Left hindlimb (tissue), 1 donor: ENCODE measurements around the gene MOB1B.
"Not testable (repeated sequence)": the region's sequence is repeated elsewhere in the genome, so short reads cannot be mapped to it uniquely, and the experiment has no call there.

Experiments used
- DNase-seq: peaks from one replicate; pipeline ENCODE4 v3.0.0-alpha.2; 2018

The MOB1B gene

GRCh38 chr4:70901984-70902576 lies at the start of gene MOB1B:
MOB1B (plus strand) TSS chr4:70902369; CDS start chr4:70902537, 168 bp downstream.
- peak; percentile 96 for DNase-seq

DNA sequence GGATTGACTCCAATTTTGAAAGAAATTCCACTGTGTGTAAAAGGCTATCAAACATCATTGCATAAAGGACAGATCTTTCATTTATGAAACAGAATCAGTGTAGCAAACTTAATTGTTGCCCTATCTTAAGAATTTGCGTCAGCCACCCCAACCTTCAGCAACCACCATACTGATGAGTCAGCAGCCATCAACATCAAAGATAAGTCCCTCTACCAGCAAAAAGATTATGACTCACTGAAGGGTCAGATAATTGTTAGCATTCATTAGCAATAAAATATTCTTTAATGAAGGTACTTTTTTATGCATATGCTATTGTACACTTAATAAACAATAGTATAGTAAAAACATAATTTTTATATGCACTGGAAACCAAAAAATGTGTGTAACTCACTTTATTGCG lies 46.7 kb upstream of the MOB1B start:
- no peak for DNase-seq

DNA sequence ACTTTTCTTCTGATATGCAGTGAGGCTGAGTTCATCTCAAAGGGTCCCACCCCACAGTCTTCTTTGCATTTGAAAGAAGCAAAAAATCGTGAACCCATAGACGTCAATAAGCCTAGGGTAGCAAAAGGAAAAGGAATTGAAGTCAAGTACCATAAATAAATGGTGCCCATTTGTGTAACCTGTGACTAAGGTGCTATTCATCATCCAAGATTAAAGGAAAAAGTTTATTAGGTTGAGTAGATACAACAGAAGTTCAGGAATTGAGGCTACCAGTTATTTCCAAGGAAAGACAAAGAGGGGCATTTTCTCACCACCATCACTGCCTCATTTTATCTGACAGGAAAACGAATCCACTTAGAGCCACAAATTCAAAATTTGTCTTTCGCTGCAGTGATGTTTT lies 43.7 kb upstream of the MOB1B start:
- DNase-seq, result no peak

DNA sequence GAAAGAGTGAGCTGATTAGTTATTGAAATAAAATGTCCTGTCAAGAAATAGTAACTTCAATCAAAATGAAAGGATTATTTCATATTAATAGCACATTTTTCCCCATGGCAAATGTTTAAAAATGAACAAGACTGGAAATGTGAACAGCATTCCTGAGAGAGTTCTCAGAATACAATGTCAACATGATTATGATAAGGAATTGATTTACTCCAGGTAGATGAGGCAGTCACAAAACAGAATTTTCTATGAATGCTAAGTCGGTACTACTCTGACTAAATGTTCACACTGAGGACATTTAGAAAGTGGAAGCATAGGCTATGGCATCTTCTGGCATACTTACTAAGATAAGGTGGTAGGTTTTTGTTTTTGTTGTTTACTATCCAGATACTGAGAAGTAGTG lies 43.1 kb upstream of the MOB1B start:
- no peak for DNase-seq

GRCh38 chr4:70863099-70863790 lies 38.9 kb upstream of the MOB1B start:
- no peak for DNase-seq

GRCh38 chr4:70868778-70869177 lies 33.4 kb upstream of the MOB1B start:
- no peak for DNase-seq

DNA sequence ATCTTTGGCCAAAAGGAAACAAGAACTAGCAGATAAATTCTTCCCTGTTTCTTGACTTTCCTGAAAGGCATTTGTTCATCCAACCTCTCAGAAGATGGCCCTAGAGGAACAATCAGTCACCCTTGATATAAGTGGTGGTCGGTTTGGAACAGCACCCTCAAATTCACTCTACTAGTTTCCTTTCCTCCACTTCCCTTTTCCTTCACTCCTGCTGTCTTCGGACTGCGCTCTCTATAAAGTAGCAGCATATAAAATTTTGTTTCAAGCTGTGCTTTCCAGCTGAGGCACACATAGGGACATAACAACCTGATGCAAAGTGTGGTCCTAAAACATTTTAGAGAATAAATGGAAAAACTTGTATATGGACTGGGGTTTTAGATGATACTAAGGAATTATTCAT lies 29.0 kb upstream of the MOB1B start:
- no peak for DNase-seq

DNA sequence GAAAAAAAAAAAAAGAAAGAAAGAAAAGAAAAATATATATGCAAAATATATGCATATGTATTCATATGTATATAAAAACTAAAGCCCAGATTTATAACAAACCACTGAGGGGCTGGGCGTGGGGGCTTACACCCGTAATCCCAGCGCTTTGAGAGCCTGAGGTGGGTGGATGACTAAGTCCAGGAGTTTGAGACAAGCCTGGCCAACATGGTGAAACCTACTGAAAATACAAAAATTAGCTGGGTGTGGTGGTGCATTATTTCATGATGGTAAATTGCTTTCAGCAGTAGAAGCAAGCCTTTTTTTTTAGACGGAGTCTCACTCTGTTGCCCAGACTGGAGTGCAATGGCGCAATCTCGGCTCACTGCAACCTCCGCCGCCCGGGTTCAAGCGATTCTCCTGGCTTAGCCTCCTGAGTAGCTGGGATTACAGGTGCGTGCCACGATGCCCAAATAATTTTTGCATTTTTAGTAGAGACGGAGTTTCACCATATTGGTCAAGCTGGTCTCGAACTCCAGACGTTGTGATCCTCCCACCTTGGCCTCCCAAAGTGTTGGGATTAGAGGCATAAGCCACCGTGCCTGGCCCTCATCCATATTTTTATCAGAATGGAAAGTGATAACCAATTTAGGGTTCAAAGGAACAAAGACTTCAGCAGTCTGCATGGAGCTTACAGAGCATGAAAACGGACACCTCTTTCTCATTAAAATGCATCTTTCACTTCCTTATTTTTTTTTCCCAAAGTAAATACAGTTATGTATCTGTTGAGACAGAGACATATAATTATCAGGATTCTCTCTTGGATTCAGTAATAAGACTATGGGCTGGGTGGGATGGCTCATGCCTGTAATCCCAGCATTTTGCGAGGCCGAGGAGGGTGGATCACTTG lies 27.7 kb upstream of the MOB1B start:
- DNase-seq, result no peak

DNA sequence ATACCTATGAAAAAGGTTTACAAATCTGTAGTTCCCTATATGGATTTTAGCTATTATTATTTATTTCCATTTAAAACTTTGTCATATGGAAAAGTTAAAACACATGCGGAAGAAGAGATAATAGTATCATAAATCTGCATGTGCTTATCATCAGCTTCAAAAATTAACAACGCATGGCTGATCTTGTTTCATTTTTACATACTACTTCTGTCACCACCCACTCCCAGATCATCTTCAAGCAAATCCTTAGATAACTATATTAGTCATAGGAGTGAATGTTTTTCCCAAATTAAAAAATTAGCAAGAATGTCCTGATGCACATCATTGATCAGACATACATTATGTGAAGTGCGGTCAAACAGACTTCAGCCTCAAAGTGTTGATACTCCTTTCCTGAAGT lies 24.6 kb upstream of the MOB1B start:
- no peak for DNase-seq

DNA sequence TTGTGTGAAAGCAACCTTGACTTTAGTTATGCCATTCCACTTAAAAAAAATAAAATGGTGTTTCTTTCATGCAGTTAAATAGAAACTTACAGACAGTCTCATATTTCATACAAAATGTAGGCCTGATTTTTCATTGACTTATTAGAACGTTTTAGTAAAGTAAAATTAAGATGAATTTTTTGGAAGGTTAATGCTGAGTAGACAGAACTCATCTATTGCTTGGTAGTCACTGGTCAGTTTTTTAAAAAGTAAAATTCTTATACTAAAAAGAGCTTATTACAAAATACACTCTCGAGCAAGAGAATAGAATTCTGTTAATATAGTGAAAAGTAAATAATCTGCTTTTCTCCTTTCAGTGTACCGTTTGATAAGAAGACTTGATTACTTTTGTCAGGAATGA lies 21.4 kb upstream of the MOB1B start:
- no peak for DNase-seq

DNA sequence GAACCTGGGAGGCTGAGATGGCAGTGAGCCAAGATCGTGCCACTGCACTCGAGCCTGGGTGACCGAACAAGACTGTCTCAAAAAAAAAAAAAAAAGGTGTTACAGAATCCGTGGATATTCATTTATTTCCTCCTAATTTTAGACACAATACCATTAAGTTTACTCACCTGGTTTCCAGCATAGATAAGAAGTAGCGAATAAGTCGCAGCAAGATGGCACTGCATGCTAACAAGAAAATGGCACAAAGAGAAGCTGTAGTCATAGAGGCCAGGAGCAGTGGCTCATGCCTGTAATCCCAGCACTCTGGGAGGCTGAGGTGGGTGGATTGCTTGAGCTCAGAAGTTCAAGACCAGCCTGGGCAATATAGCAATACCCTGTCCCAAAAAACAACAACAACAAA lies 17.0 kb upstream of the MOB1B start:
- DNase-seq, result no peak

GRCh38 chr4:70892086-70892769 lies 9.9 kb upstream of the MOB1B start:
- DNase-seq, result peak; percentile 32

DNA sequence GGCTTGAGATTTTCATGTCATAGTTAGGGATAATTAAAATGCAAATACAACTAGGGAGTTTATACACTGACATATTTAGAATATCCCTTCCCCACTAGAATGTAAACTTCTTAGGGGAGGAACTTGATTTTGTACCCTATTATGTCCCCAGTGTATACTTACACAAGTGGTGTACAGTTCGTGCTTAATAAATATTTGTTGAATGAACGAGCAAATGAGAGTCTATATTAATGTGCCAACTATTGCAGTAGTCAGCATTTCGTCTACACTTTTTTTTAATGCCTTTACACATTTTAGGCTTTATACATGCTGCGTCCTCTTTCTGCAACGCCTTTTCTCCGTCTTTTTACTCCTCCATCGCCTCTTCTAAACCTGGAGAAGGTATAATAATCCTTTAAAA lies 8.4 kb upstream of the MOB1B start:
- DNase-seq, result no peak

DNA sequence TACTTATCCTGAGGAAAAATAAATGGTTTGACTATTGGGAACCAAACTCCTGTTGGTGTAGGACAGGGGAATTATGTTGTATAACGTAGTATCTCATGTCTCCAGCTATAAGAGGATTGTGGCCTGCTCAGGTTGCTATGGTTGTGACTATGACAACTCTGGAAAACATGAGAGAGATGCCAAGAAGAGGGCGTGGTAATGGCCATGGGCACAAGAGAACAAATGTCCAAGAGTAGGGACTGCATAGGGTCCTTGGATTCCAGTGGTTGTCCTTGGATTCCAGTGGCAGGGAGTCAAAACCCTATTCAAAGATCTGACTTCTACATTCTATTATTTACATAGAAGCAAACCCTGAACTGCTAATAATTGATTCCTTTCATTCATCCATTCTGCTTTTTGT lies 6.8 kb upstream of the MOB1B start:
- peak; percentile 46 for DNase-seq

DNA sequence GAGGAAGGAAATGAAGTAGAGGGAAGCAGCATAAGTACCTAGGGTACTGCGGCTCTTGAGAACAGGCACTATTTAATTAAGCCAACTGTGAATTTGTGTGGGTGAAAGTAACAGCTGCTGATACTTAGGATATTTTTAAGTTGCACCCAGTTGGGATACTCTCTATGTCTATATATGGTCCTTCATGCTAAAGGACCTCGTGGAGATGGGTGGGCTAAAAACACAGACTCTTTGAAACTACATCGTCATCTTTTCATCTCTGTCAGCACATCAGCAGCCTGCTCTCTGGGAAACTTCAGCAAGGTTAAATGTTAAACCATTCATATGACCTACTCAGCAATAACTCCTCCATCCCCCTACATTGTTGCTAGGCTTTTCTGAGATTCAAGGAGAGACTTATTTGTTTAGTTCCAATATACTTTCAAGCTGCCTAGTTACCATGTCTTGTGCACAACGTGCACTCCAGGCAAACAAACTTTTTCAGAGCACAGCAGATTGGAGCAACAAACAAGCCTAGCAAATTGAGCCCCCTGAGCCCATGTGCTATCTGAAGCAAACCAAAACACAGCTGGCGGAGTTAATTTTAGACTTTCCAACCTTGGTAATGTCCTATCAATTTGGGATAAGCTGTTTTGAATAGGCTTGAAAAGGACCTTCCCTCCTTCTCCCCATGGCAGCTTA lies 6.2 kb upstream of the MOB1B start:
- DNase-seq, result no peak

- not testable (repeated sequence) for DNase-seq
Measured at GRCh38 chr4:70898581-70898980, 3.6 kb upstream of the MOB1B start.

DNA sequence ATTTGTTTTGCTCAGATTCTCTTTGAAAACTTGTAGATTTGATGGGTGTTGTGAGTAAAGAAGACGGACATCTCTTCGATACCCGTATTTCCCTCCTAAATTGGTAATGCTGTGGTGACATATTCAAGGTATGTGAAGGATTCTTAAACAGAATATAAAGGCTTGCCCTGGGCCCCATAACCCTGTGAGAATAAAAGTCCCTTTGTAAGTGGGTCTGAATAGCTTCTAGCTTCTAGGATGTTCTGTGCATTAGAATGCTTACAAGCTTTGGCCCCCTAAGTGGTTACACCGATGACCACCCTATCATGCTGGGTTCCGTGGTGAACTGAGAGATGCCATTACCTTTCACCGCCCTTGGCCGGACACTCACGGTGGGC lies 574 bp upstream of the MOB1B start:
- no peak for DNase-seq

DNA sequence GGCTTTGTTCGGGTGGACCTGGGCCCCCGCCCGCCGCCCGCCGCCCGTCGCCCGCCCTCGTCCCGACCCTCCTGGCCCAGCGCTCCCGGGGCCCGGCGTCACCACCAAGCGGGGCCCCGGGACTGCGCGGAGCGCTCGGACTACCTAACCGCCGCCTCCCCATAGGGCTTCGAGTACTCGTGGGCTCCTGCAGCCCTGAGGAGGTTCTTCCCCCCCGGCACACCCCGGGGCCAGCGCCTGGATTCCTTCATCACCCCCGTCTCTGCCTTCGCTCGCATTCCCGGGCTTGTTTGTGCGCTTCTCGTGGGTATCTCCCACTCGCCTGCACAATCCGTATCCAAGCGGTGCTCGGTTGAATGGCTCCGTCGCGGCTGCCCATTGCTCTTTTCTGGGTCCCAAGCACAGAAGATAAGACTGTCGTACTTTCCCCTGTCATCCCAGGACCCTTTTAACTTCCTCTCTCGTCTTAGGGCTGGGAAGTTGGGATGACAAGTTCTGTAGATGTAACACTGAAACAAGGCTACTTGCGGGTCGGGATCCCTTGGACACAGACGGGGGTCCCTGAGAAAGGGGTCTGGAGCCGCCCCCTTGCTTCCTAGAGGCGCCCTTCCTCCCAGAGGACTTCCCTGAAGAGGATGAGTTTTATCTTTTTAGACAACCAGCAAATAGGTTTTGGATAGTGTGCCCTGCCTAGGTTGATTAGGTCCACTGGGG lies 565 bp downstream of the MOB1B start:
- DNase-seq, result no peak

- no peak for DNase-seq
Measured at GRCh38 chr4:70903291-70903603, 1.1 kb downstream of the MOB1B start.

DNA sequence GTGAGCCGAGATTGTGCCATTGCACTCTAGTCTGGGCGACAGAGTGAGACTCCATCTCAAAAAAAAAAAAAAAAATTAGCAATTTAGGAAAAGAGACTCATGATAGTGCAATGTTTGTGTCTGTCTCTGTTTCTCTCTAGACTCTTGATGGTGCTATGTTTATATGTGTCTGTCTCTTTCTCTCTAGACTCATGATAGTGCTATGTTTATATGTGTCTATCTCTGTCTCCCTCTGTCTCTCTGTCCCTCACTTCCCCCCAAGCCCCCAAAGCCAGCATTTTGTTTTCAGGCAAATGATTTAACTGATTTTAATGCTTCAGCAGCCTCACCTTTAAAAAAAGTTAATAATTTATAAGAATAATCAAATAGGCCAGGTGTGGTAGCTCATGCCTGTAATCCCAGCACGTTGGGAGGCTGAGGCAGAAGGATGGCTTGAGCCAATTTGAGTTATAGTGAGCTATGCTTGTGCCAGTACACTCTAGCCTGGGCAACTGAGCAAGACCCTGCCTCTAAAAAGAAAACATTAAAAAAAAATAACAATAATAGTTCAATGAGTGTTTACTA lies 6.9 kb downstream of the MOB1B start:
- no peak for DNase-seq

GRCh38 chr4:70914000-70914399 lies 11.8 kb downstream of the MOB1B start:
- no peak for DNase-seq

GRCh38 chr4:70914631-70915030 lies 12.5 kb downstream of the MOB1B start:
- DNase-seq, result no peak
